GM18526 (cell line): ENCODE measurements around the gene GUCA1A.

Experiments used
- POLR2A ChIP-seq: IDR thresholded peaks from 3 replicates; pipeline ENCODE4 v1.6.1; 2011; ENCODE audit not compliant: insufficient read length; ENCODE audit errors: extremely low read depth

GUCA1A gene

DNA sequence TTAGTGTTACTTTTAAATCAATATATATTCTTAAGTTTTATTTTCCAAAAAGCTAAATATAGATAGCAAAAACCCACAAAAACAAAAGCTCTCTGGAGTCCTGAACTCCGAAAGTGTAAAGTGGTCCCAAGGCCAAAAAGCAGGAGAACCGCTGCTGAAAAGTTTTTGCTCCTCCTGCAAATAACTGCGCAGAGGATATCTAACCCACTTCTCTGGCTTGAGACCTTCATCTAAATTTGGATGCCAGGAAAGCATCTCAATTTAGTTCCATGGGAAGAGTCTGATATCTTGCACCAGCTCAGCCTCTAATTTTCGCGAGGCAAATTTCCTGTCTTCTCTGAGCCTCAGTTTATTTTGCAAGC is 44.0 kb downstream of the GUCA1A start:
- no peak for TF ChIP-seq POLR2A

GRCh38 chr6:42217519-42218367 is 44.6 kb downstream of the GUCA1A start, which contains the start of gene MRPS10:
Gene MRPS10, minus strand, starts transcription at chr6:42217861. Its CDS starts 12 bp downstream, at chr6:42217849.
- peak; percentile 91 for TF ChIP-seq POLR2A

GRCh38 chr6:42220807-42221206 is 47.6 kb downstream of the GUCA1A start:
- TF ChIP-seq POLR2A, result no peak

- no peak for TF ChIP-seq POLR2A
Observed at GRCh38 chr6:42221546-42221945, 48.4 kb downstream of the GUCA1A start.

DNA sequence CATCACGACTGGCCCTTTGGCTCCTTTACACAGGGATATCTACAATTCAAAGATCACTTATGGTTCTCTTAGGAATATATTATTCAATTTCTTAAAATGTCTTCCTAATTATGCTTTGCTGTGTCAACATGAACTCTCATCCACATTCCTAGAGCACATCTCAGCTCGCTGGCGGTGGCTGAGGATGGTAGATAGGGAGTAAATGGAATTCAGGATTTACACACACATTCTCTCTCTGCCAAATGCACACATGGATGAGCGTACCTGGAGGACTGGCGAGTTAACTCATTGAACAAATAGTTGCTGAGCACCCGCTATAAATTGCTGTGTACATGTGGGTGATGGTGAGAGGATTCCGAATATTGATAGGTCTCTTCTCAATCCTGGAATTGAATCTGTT is 49.3 kb downstream of the GUCA1A start:
- no peak for TF ChIP-seq POLR2A

GRCh38 chr6:42224222-42225028 is 51.3 kb downstream of the GUCA1A start:
- no peak for TF ChIP-seq POLR2A

- TF ChIP-seq POLR2A, result no peak
Observed at GRCh38 chr6:42225029-42225339, 51.8 kb downstream of the GUCA1A start.

DNA sequence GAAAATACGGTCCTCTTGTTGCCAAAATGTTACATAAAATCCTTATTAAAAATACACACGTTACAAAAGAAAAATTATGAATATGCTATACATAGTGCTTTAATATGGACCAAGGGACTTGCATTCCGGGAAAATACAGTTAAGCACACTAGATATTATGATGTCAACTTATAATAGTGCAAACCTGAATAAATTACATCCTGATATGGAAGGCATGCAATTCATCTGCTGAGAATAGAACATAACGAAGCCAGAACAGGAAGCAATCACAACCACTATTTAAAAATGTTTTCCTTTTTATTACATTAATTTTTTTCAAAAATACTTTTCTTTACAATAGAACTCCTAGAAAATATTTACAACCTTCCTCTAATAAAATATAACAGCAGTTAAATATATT is 52.3 kb downstream of the GUCA1A start:
- no peak for TF ChIP-seq POLR2A

DNA sequence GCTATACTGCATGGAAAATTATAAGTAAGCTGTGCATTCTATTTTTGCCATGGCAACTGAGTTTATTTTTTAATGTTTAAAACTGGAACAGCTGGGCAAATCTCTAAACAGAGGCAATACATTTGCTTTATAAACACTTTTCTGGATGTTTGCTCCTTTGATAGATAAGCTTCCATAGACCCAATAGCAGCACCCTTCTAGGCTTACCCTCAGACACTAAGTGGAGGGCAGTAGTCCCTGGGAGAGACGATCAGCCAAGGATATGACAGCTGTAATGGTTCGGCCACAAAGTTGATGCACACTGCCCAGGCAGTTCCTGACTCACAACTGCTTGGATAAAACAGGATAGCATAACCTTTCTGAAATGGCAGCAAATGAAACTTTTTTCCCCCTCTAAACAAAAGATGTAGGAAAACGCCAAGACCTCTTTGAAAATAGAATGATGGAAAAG is 53.0 kb downstream of the GUCA1A start:
- TF ChIP-seq POLR2A, result no peak

- no peak for TF ChIP-seq POLR2A
Observed at GRCh38 chr6:42226645-42227143, 53.5 kb downstream of the GUCA1A start.

DNA sequence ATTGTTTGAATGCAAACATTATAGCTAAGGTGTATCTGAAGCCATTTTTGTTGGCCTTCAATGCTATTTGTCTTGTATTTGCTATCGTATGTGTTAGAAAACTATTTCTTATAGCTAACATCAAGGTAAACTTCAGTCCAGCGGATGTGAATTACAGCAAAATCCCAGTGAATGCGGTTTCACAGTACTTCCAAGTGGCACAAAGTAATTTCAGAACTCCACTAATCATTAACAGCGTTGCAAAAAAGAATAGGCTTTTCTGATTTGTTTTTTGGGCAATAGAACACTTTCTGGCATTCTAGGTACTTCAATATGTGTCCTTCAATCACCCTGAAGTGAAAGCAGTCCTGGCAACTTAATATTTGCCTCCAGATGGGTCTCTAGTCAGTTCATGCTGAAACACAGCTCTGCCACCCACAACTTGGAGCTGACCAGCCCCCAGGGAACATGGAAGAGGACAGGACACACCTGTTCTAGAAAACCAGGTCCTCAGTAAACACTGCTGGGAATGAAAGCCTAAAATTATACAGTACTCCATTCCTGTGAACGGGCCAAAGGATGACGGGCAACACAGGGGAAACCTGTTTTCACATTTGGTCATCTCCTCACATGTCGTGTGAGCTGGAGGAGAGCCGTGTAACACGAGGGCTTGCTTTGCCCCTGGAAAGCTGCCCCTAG is 54.1 kb downstream of the GUCA1A start:
- TF ChIP-seq POLR2A, result no peak

GRCh38 chr6:42228305-42228704 is 55.1 kb downstream of the GUCA1A start:
- TF ChIP-seq POLR2A, result no peak
